GM18951 (cell line): ENCODE measurements around the gene DOCK4.

Source experiments
- POLR2A ChIP-seq: IDR thresholded peaks from 4 replicates; pipeline ENCODE4 v1.6.1; 2011; ENCODE audit warnings: mild to moderate bottlenecking; ENCODE audit not compliant: insufficient read length, insufficient read depth; ENCODE audit errors: extremely low read depth
- in situ Hi-C: fragments of 300-500 bp; cut with MboI; formaldehyde crosslinking; loops from one replicate; pipeline ENCODE4 v1.12.0; 2022; ENCODE audit warnings: low sequenced_read_pairs, mixed read lengths, inconsistent platforms; ENCODE audit not compliant: unreplicated experiment

DOCK4 gene

DNA sequence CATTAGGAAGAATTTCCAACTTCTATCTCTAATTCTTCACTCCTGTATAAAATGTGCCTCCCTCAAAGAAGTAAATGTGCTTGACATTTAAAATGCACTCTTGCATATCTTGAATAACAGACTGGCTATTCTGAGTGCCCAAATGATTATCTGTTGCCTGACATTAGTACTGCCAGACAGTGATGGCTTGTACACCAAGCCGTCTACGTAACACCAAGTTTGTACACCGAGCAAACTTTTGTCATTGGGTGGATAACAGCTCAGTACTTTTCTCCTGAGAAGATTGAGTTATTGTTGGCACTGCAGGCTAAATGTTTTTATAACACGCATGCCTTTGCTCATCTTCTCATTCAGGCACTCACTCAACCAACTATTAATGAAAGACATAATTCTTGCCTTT is 137.2 kb downstream of the DOCK4 start:
- in situ Hi-C loops, result no loop called here
- TF ChIP-seq POLR2A, result no peak

DNA sequence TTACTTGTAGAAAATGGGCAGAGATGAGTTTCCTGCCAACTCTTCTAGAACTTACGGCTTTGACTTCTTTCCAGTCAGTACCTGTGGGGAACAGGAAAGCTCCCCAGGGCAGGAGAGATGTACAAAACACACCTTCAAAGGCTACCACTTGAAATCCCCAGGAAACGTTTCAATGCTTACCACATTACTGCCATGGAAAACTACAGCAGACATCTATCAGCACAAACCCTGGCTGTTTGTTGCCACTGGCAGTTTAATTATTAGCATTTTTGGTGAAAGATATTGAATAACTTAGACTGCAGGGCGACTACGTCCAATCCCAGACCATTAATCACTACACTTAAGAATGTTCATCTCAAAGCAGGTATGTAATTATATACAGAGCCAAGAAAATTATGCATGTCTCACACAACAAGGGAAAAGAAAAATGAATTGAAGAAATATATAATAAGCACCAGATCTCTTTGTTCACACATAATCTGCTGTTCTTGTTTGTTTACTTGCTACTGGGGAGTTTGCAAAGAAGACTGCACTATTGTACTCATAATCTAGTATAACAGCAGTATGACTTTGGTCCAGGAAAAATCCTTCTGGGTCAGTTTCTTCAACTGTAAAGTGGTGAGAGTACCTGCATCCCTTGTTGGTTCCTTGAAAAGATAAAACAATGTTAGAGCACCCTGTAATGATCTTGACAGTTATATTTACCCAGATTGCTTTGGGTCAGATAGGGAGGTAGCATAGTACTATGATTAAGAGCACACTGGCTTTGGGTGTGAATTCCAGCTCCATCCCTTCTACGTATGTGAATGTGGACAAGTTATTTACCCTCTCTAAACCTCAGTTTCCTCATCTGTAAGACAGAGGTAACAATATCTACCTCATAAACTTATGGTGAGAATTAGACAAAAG is 138.3 kb downstream of the DOCK4 start:
- no peak for TF ChIP-seq POLR2A
- in situ Hi-C loops, result no loop called here

DNA sequence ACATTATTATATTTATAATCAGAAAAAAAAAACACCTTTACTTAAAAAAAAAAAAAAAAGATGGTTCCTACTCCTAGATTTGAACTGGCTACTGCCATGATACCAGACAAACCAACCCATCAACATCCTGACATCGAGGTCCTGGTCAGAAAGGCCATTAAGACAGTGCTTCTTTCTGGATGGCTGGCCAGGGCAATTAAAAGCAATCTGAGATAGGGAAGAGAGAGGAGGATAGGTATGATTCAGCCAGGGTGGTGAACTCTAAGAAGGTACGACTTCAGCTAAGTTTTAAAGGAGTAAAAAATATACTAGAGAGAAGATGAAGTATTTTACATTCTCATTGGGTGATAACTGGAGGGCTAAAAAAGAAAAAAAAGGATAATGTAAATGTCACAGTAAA is 139.0 kb downstream of the DOCK4 start:
- in situ Hi-C loops, result no loop called here
- no peak for TF ChIP-seq POLR2A

- in situ Hi-C loops, result no loop called here
- TF ChIP-seq POLR2A, result no peak
Observed at GRCh38 chr7:112065758-112066157, 140.4 kb downstream of the DOCK4 start.

DNA sequence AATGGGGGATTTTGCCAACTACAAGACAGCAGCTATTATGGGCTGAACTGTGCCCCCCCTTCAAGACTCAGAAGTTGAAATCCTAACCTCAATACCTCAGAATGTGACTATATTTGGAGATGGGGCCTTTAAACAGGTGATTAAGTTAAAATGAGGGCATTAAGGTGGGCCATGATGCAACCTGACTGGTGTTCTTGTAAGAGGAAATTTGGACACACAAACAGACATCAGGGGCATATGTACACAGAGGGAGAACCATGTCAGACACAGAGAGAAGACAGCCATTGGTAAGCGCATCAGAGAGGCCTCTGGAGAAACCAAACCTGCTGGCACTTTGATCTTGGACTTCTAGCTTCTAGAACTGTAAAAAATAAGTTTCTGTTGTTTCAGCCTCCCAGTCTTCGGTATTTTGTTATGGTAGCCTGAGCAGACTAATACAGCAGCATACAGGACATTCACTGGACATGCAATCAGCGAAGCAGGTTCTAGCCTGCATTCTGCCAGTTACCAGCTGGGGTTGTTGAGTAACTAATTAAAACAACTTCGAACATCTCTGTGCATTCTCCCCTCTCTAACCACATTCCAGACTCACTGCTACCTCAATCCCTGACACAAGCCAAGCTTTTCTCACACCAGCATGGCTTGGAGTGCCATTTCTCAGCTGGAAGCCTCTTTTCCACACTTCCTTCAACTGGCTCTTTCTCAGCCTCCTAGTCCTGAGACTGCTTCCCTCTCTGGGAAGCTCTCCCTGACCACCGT is 141.4 kb downstream of the DOCK4 start:
- TF ChIP-seq POLR2A, result no peak
- in situ Hi-C loops, result no loop called here

DNA sequence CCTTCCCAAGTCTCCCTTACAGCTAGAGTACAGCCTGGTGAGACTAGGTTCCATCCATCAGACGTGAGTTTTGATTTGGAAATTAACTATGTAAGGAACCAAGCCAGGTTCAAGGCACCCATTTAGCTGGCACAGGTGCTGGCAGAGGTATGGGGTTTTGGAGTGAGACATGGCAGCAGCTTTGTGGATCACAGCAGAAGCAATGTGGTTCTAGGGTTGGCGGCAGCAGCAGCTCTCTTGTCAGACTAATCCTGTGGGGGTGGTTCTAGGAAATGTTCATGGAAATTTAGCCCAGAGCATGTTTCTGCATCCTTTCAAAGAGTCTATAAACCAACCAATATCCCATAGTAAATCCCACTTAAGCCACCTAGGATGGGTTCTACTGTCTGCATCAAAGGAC is 142.2 kb downstream of the DOCK4 start:
- TF ChIP-seq POLR2A, result no peak
- in situ Hi-C loops, result no loop called here

DNA sequence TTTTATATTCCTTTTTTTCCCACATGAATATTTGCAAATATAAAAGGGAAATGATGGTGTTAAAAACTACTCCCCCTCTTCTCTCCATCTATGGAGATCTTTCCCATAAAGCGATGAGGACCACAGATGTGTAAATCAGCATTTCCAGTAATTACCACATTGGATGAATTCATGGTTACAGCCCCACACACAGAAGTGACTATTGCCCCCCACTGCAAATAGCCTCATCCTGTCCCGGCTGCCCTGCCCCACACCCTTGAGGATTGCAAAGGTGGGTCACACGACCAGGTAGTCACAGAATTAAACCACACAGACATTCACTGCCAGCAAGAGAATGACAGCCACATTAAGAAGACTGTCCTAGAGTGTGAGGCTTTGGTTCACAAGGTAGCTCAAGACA is 145.1 kb downstream of the DOCK4 start:
- in situ Hi-C loops, result no loop called here
- no peak for TF ChIP-seq POLR2A

GRCh38 chr7:112060625-112061024 is 145.6 kb downstream of the DOCK4 start:
- no peak for TF ChIP-seq POLR2A
- in situ Hi-C loops, result no loop called here

DNA sequence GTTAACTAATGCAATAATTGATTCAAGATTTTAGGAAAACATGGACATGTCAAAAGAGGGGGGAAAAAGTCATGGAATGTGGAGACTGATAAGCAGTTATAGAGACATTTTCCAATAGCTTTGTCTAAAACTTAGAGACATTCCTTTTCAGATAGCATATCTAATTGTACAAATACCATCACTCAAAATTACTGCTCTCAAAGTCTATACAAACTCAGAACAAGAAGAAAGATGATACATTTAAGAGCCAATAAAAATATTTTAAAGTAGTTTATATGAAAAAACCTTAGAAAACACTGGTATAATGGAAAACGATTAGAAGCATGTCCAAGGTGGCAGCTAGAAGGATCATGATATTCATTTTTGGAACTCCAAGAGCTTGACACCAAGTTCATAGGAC is 146.5 kb downstream of the DOCK4 start:
- in situ Hi-C loops, result no loop called here
- no peak for TF ChIP-seq POLR2A

- TF ChIP-seq POLR2A, result no peak
- in situ Hi-C loops, result no loop called here
Observed at GRCh38 chr7:112058686-112059085, 147.5 kb downstream of the DOCK4 start.

DNA sequence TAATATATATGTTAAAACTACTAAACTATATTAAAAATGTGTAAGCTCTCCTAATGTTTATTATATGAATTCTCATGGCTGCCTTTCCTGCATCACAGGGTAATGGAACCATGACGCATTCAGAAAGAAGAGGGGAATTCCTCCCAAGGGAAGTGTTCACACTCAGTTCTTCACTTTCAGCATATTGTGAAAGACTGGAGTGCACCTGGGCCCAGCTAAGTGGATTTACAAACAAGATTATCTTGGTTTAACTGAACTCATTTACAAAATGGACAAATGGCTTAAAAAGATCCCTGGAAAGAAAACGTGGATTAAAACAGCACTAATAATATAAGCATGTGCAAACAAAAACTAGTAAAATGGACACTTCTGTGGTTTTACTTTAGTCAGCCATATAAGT is 149.8 kb downstream of the DOCK4 start:
- in situ Hi-C loops, result no loop called here
- no peak for TF ChIP-seq POLR2A

DNA sequence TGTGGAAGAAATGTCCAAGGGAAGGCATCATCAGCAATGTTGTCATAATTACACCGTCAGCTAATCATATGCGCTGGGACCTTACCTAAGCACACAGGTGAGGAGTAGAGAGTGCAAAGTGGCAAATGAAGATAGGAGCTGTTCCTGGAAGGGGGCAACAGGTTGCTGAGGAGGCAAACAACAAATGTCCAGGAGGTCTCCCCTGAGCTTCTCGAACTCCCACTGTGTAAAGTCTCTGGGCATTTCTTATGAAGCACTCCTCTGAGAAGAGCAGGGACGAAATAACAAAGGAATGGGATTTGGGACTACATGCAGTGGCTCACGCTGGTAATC is 152.5 kb downstream of the DOCK4 start:
- TF ChIP-seq POLR2A, result no peak
- in situ Hi-C loops, result no loop called here

GRCh38 chr7:112052993-112053736 is 153.0 kb downstream of the DOCK4 start:
- no peak for TF ChIP-seq POLR2A
- in situ Hi-C loops, result no loop called here
